Esophagus (tissue), 2 donors: ENCODE measurements around the gene KLRK1. TPM values are rescaled to one million over a fixed set of nuclear protein-coding genes. Genes with fewer than 3 reads are reported as not detected.

Experiments
- polyA plus RNA-seq, 2 donors: library from polyadenylated mRNA; stranded (reverse); fragments of 200-250 nt; gene quantifications; one replicate each; pipeline ENCODE4 v1.2.3, GENCODE V29; 2013
- donor health status: healthy with polysubstance abuse.
- donor health status: Bipolar disorder and iron deficiency.

KLRK1 gene
- polyA plus RNA-seq, 2 donors: 2.7 to 3.8 TPM

Other genes with a start within 250 kb of the KLRK1 start
- gene OLR1, start 217.9 kb downstream of the KLRK1 start, polyA plus RNA-seq: under 1 TPM; 0.14 to 0.20 TPM
- gene TMEM52B, start 211.0 kb downstream of the KLRK1 start, polyA plus RNA-seq: under 1 TPM; 0.04 TPM
- 10 to 100 TPM; 15.0 to 25.3 TPM for gene GABARAPL1, start 177.2 kb downstream of the KLRK1 start, polyA plus RNA-seq
- under 1 TPM; 0.16 to 0.46 TPM for gene KLRD1, start 82.2 kb downstream of the KLRK1 start, polyA plus RNA-seq
- gene KLRC4, start 19.7 kb upstream of the KLRK1 start, polyA plus RNA-seq: under 1 TPM in 1 of 2 donors, not detected in 1; 0.04 TPM
- under 1 TPM; 0.06 to 0.18 TPM for gene KLRC3, start 30.6 kb upstream of the KLRK1 start, polyA plus RNA-seq
- under 1 TPM; 0.24 to 0.75 TPM for gene KLRC2, start 46.0 kb upstream of the KLRK1 start, polyA plus RNA-seq
- gene KLRC1, start 63.3 kb upstream of the KLRK1 start, polyA plus RNA-seq: under 1 TPM; 0.65 to 0.78 TPM
- under 1 TPM; 0.32 to 0.45 TPM for gene EIF2S3B, start 115.8 kb upstream of the KLRK1 start, polyA plus RNA-seq
- 10 to 100 TPM; 16.4 to 27.0 TPM for gene MAGOHB, start 223.6 kb upstream of the KLRK1 start, polyA plus RNA-seq